GM21447 (cell line): ENCODE results near the gene OR5AU1.
"Not testable (repeated sequence)": the region's sequence is repeated elsewhere in the genome, so short reads cannot be mapped to it uniquely, and the experiment has no call there.

Source experiments
- ATAC-seq: cut with Tn5 transposase; IDR thresholded peaks from one replicate; pipeline ENCODE4 v1.9.1; 2021; ENCODE audit not compliant: unreplicated experiment

OR5AU1 gene

DNA sequence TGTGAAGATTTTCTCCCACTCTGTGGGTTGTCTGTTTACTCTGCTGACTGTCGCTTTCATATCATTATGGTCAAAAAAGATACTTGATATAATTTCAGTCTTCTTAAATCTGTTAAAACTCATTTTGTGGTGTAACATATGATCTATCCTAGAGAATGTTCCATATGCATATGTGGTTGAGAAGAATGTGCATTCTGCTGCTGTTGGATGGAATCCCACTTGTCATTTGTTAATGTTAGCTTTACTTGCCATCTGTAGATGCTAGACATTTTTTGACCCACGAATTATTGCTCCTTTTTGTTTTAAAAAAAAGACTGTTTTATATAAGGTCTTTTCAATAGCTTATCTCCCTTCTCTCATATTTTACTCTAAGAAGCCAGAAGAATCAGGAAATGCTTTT, 26.3 kb upstream of the OR5AU1 start:
- ATAC-seq: no peak

DNA sequence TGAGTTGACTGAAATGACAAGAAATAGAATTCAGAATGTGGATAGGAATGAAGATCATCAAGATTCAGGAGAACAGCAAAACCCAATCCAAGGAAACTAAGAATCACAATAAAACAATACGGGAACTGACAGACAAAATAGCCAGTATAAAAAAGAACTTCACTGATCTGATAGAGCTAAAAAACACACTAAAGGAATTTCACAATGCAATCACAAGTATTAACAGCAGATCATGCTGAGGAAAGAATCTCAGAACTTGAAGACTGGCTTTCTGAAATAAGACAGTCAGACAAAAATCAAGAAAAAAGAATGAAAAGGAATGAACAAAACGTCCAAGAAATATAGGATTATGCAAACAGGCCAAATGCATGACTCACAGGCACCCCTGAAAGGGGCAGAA, 15.3 kb upstream of the OR5AU1 start:
- no peak for ATAC-seq

DNA sequence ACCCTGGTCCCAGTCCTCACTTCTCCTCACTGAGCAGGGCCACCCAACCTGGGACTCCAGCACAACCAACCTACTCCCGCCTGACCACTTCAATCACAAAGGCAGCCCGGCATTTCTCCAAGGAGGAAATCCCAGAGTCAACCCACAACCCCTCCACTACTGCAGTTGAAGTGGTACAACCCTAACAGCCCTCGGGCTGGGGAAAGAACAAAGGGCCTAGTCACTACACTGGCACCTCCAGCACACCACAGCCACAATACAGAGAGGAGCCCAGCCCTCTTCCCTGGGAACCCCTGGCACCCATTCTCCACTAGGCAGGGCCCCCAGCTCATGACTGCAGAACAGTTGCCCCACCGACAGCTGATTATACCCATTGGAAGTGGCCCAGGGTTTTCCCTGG, 13.7 kb upstream of the OR5AU1 start:
- no peak for ATAC-seq

DNA sequence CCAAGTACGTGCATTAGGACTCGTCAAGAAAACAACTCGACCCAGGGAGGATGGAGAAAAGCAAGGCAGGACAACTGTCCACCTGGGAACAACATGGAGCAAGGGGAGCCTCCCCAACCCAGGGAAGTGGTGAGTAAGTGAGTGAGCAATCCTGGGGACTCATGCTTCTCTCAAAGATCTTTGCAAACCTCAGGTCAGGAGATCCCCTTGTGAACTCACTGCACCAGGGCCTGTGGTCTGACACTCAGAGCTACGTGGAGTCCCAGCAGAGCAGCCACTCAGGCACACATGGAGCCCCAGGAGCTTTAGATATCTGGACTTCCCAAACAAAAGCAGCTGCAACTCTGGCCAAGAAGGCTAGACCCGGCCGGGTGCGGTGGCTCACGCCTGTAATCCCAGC, 12.2 kb upstream of the OR5AU1 start:
- ATAC-seq: no peak

DNA sequence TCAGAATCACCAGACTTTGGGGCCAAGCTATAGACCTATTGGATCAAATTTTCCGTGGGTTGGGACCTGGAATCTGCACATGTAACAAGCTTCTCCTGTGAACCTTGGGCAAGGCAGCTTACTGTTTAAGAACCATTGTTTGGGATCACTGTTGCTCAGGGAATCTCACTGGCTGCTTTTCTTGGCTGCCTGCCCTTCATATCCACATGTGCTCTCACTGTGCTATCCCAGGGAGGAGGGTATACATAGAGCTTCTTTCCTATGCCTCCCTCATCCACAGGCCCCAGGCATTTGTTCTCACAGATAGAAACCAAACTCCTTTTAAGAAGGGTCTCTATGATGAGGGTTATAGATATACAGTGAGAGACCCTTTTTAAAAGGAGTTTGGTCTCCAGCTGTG, 9.8 kb upstream of the OR5AU1 start:
- ATAC-seq: not testable (repeated sequence)

DNA sequence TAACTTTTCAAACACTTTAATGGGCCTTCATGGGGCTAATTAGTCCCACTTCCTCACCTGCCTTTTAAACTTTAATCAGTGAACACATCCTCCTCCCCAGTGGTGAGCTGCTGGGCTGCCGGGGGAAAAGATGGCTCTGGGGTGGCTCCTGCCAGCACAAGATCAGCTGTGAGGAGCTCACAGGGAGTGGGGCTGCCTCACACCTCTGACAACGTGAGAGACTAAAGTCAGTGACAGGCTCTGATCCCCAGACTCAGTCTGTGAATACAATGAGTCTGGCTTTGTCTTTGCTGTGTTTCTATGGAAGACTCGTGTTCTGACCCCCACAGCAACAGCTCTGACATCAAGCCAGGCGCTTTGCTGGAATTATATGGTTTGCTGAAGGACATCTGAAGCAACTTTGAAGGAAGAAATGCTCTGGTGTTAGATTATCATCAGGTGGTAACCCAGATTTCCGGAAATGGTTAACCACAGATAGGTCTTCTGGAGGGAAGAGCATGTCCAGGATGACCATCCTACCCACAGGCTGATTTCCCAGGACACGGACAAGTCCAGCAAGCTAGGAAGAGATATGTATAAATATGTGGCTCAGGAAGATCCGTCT, 9.2 kb upstream of the OR5AU1 start:
- ATAC-seq: not testable (repeated sequence)

DNA sequence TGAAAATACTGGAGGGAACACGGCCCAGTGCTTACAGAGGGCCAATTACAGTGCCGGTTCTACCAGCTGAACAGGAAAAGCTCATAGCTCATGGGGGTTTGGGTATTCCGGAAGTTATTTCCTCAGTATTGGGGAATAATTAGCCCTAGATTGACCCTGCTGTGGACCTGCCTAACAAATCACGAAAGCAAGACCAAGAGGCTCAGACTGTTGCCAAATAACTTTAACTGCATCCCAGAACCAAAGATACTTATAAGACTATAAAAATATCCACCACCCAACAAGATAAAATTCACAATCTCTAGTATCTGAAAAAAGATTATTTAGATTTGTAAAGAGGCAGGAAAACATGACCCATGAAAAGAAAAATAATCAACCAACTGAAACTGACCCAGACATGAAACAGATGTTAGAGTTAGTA, 8.0 kb upstream of the OR5AU1 start:
- no peak for ATAC-seq

DNA sequence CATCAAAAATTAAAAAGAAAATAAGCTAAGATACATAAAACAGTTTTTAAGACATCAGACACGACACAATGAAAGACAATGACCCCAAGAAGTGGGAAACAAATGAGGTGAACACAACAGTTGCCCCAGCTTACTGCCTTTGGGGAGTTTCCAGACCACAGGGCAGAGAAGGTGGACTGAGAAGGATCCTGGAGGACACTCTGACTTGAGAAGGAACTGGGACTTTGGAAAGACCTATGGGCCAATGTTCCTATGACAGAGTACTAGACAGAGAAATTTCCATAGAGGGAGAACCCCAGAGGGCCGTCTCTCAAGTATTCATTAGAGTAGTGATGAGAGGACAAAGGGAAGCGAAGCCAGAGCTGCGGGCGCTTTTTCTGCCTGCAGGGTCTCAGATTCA, 6.2 kb upstream of the OR5AU1 start:
- ATAC-seq: no peak

DNA sequence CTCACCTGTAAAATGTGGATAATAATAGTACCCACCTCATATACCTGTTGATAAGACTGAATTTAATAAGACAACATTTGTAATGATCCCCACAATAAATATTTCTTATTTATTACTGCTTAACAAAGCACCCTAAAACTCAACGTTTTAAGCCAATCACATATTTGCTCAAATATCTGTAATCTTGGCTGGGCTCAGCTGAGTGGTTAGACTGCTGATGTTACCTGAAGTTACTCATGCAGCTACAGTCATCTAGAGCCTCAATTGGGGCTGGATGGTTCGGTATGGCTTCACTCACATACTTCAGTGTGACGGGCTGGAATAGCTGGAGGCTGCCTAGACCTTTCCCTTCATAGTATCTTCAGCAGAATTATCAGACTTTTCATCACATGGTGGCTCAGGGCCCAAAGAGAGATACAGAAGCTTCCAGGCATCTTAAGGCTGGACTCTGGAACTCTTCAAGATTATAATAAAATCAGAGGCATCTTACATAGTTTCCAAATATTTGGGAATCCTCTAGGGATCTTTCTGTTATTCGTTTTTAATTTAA, 4.3 kb upstream of the OR5AU1 start:
- ATAC-seq: no peak

DNA sequence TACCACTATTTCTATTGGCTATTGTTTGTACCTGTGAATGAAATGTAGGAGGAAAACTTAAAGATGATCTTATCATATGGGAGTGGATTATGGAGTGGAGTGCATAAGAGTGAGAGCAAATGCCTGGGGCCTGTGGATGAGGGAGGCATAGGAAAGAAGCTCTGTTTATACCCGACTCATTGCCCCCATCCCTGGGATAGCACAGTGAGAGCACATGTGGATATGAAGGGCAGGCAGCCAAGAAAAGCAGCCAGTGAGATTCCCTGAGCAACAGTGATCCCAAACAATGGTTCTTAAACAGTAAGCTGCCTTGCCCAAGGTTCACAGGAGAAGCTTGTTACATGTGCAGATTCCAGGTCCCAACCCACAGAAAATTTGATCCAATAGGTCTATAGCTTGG, 2.3 kb upstream of the OR5AU1 start:
- ATAC-seq: not testable (repeated sequence)

DNA sequence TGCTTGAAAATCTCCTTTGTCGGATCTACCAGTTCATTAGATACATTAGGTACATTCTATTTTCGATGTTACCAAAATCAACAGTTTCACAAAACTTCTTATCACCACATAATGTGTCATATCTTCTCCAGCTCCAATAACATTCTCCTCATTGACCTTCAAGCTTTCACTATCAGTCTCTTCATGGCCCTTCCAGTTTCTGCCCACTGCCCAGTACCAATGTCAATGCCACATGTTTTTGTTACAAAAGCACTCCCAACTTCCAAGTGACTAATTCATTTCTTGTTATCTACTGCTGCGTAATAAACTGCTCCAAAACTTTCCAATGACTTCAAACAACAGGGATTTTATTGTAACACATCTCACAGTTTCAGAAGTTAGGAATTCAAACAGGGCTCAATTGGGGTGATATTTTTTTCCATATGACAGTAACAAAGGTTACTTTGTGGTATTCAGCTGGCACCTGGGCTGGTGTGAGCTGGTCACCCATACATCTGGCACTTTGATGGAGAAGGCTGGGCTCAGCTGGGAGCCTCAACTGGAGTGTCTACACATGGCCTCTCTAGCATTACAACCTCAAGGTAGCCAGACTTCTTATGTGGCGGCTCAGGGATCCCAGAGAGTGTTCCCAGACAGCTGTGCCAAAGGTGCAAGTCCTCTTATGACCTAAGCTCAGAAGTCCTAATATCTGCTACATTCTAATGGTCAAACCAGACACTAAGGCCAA, 6.1 kb downstream of the OR5AU1 start:
- ATAC-seq: no peak

DNA sequence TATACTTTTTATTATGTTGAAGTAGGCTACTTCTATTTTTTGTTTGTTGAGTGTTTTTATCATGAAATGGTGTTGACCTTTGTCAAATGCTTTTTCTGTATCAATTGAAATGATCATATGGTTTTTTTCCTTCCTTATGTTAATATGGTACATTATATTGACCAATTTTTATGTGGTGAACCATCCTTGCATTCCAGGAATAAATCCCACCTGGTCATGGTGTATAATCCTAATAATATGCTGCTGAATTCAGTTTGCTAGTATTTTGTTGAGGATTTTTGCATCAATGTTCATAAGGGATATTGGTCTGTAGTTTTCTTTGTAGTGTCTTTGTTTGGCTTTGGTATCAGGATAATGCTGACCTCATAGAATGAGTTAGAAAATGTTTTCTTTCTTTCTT, 10.4 kb downstream of the OR5AU1 start:
- no peak for ATAC-seq

DNA sequence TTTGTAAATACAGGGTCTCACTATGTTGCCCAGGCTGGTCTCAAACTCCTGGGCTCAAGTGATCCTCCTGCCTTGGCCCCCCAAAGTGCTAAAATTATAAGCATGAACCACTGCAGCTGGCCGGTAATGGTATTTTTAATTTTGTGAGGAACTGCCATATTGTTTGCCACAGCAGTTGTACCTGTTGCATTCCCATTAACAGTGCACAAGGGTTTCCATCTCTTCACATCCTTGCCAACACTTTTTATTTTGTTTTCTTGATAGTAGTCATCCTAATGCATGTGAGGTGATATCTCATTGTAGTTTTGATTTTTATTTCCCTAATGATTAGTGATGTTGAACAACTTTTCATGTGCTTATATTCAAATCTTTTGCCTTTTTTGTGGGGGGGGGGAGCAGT, 13.5 kb downstream of the OR5AU1 start:
- no peak for ATAC-seq

DNA sequence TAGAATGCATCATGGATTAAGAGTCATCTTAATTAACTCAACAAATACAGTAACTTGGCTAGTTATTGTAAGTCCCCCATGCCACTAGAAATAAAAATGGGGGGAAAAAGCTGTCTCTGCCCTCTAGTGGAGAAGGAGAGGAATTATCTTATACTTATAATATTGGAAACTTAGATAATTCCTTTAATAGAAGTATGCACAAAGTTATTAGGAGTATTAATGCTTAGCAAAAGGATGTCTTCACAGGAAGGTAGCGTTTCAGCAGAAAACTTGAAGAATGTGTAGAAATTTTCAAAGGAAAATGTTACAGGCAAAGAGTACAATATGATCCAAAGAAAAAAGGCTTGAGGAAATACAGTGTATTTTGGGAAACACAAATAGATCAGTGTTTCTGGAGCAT, 19.8 kb downstream of the OR5AU1 start:
- ATAC-seq: no peak

DNA sequence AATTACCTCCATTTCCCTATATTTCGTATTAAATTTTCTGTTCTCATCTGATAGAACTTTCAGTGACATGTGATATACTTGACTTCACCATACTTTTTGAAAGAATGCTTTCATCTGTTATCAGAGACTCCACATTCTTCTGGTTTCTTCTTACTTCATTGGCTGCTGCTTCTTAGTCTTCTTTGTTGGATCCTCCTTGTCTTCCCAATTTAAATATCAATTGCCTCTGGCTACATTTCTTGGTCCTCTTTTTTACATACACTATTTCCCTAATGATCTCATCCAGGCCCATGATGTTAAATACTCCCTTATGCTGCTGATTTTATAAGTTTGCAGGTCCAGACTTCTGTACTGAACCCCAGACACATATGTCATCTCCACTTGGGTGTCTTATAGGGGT, 22.0 kb downstream of the OR5AU1 start:
- ATAC-seq: no peak

DNA sequence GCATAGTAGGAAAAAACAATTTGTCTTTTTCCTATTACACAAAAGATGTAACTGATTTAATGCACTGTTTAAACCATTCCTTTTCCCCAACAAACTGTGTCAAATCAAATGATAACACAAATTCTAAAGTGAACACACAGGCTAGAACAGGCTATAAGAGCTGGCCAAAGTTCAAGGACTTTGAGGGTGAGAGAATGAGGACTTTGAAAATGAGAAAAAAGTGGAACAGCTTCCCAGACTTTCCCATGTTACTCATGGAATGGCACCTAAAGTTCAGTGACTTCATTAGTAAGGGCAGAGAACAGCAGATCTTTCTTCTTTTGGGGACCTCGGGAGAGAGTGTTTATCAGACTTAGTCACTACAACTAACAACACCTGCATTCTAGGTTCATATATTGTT, 32.4 kb downstream of the OR5AU1 start:
- no peak for ATAC-seq

DNA sequence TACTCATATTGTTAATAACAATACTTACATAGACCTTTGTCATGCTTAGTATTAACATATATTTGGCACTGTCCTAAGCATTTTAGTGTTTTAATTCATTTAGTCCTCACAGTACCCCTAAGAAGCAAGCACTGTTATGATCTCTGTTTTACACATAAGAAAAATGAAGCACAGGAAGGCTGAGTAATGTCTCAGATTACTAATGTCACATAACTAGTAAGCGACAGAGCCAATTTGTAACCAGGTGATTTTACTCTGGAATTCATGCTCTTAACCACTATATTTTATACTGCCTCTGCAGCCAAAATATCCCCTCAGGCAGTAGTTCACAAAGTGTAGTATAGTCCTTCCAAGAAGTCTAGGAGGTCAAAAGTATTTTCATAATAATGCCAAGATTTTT, 34.7 kb downstream of the OR5AU1 start:
- ATAC-seq: no peak

DNA sequence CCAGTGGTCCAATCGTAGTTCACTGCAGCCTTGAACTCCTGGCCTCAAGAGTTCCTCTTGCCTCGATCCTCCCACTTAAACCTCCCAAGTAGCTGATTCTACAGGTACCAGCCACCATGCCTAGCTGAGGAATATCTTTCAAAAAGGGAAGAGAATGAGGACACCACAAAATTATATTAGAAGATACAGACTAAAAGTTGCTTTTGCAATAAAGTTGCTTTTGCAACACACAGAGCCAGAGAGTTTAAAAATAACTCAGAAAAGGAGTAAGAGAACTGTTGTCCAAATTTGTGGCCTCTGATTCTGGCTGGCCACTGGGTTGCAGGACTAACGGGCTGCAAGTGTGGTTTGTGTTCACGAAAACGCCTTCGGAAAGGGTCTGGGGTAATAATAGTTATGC, 35.2 kb downstream of the OR5AU1 start:
- no peak for ATAC-seq

DNA sequence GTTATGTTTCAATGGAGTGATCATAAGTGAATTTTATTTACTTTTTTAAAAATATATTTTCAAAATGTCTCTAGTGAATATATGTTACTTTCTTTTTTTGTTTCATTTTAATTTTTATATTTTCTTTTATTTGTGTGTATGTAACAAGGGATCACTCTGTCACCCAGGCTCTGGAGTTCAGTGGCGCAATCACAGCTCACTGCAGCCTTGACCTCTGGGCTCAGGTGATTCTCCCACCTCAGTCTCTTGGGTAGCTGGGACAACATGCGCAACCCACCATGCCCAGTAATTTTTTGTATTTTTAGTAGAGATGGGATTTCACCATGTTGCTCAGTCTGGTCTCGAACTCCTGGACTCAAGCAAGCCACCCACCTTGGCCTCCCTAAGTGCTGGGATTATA, 36.9 kb downstream of the OR5AU1 start:
- ATAC-seq: no peak

DNA sequence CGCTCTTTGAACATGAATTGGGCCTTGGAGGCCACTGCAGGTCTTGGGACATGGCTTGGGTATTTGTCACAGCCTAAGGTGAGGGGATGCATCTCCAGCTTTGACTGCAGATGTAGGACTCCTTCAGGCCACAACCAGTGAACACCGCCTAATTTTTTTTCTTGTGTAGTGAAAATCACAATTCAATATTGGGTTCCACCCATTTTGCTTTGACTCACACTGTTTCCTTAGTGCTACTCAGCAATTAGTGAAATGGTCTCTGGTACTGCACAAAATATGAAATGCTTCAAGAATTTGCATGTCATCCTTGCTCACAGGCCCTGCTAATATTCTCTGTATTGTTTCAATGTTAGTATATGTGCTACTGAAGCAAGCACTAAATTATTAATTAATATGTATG, 42.5 kb downstream of the OR5AU1 start:
- no peak for ATAC-seq

DNA sequence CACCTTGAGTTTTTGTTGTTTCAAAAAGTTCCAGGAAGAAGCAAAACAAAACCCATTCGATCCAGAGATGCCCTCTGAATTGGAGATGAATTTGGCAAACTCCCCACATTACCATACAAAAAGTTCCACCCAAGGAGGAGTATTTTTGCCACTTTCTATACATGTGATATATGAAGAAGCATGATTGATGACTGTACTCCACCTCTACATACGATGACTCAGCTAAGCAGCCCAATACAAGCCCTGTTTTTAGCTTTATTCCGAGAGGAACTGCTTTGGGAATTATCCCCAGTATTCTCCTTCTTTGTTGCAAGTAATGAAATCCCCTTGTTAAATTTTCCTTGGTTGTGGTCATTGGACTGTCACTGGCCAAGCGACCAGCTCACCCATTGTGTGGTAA, 43.6 kb downstream of the OR5AU1 start:
- no peak for ATAC-seq

DNA sequence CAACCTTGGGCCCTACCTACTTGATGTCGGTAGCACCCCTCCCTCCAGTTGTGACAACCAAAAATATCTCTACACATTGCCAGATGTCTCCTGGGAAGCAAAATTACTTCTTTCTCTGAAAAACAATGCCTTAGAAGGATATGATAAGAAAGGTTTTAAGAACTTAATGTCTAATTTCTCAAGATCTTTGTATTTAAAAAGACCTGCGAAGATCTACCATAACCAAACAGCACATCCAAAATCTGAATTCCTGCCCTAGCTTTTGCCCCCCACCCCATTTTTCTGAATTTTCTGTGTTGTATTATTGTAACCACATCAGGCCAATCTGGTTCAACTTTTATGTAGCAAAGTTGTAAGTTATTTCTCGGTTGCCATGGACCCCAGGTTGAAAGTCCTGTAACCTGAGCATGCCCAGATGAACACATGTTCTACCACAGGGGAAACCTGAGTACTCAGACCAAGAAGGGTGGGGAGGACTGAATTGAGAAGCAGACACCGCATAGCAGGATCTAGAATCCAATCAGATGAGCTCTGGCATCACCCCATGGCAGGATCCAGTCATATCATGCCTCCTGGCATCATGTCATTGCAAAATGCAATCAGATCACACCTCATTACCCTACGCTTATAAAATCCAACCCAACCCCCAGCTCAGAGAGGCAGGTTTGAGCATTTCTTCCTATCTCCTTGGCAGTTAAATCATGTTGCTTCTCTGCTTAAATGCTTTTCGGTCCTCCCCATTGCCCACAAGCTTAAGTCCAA, 46.3 kb downstream of the OR5AU1 start:
- no peak for ATAC-seq
